Neural progenitor cell (in vitro differentiated cells): ENCODE measurements around the gene KCNK3. TPM values are rescaled to one million over a fixed set of nuclear protein-coding genes. Genes with fewer than 3 reads are reported as not detected.

Experiments used
- DNase-seq: peaks from one replicate; pipeline ENCODE4 v3.0.0-alpha.2; 2016; ENCODE audit warnings: low spot score
- H2AFZ ChIP-seq: fragments of 200-600 bp; sonication (generic); replicated peaks from 2 replicates; pipeline ENCODE4 v1.6.1; 2016; ENCODE audit warnings: antibody characterized with exemption
- H3F3A ChIP-seq: fragments of 200-600 bp; sonication (generic); 2 replicates; pipeline ENCODE4 v1.6.1; 2016; ENCODE audit warnings: antibody characterized with exemption, low read depth
- H3K27ac ChIP-seq: fragments of 200-600 bp; sonication (generic); 2 replicates; pipeline ENCODE4 v1.5.1; 2016; ENCODE audit warnings: mild to moderate bottlenecking
- H3K27me3 ChIP-seq: fragments of 200-600 bp; sonication (generic); 2 replicates; pipeline ENCODE4 v1.6.1; 2016; ENCODE audit warnings: mild to moderate bottlenecking, moderate library complexity
- H3K36me3 ChIP-seq: fragments of 200-600 bp; sonication (generic); 2 replicates; pipeline ENCODE4 v1.5.1; 2016
- H3K4me1 ChIP-seq: fragments of 200-600 bp; sonication (generic); 2 replicates; pipeline ENCODE4 v1.6.1; 2016; ENCODE audit warnings: mixed run types
- H3K4me2 ChIP-seq: fragments of 200-600 bp; sonication (generic); 2 replicates; pipeline ENCODE4 v1.6.1; 2016
- H3K4me3 ChIP-seq: fragments of 200-600 bp; sonication (generic); 2 replicates; pipeline ENCODE4 v1.5.1; 2016
- H3K79me2 ChIP-seq: fragments of 200-600 bp; sonication (generic); 2 replicates; pipeline ENCODE4 v1.6.1; 2016; ENCODE audit warnings: low read depth
- H3K9ac ChIP-seq: fragments of 200-600 bp; sonication (generic); 2 replicates; pipeline ENCODE4 v1.6.1; 2016
- H3K9me3 ChIP-seq: fragments of 200-600 bp; sonication (generic); 2 replicates; pipeline ENCODE4 v1.5.1; 2016; ENCODE audit warnings: low read depth
- H4K20me1 ChIP-seq: fragments of 200-600 bp; sonication (generic); 2 replicates; pipeline ENCODE4 v1.6.1; 2016; ENCODE audit warnings: low read depth
- H3K27ac Mint-ChIP-seq: 3 replicates; pipeline ENCODE4 v1.8.0; 2021; ENCODE audit warnings: mixed read lengths
- H3K27me3 Mint-ChIP-seq: 2 replicates; pipeline ENCODE4 v1.8.0; 2022; ENCODE audit warnings: low read depth, mild to moderate bottlenecking, inconsistent platforms, moderate library complexity, mixed read lengths; ENCODE audit not compliant: insufficient read depth
- H3K36me3 Mint-ChIP-seq: 3 replicates; pipeline ENCODE4 v1.8.0; 2021; ENCODE audit warnings: mixed read lengths
- H3K4me1 Mint-ChIP-seq: 3 replicates; pipeline ENCODE4 v1.8.0; 2021; ENCODE audit warnings: mixed read lengths
- H3K4me3 Mint-ChIP-seq: 3 replicates; pipeline ENCODE4 v1.8.0; 2021; ENCODE audit warnings: mild to moderate bottlenecking, moderate library complexity, mixed read lengths
- H3K9me3 Mint-ChIP-seq: 3 replicates; pipeline ENCODE4 v1.8.0; 2020; ENCODE audit warnings: mixed read lengths
- EZH2 ChIP-seq: fragments of 200-600 bp; sonication (generic); IDR thresholded peaks from 2 replicates; pipeline ENCODE4 v1.6.1; 2017; ENCODE audit warnings: antibody characterized with exemption, mild to moderate bottlenecking, moderate library complexity
- EZH2phosphoT487 ChIP-seq: fragments of 200-600 bp; sonication (generic); IDR thresholded peaks from 2 replicates; pipeline ENCODE4 v1.6.1; 2017; ENCODE audit warnings: antibody characterized with exemption
- total RNA-seq: library from RNA; depleted of rRNA; stranded (reverse); fragments of >200 nt; gene quantifications from 2 replicates; pipeline ENCODE4 v1.2.3, GENCODE V29; 2015; ENCODE audit warnings: low replicate concordance
- TF ChIP-seq, protein P1 (sequence below): fragments of 200-600 bp; sonication (generic); IDR thresholded peaks from 2 replicates; pipeline ENCODE4 v1.5.1; 2017; ENCODE audit warnings: antibody characterized with exemption, mild to moderate bottlenecking

Gene KCNK3
- total RNA-seq, 1 donor from 2014 or later: not detected

DNA sequence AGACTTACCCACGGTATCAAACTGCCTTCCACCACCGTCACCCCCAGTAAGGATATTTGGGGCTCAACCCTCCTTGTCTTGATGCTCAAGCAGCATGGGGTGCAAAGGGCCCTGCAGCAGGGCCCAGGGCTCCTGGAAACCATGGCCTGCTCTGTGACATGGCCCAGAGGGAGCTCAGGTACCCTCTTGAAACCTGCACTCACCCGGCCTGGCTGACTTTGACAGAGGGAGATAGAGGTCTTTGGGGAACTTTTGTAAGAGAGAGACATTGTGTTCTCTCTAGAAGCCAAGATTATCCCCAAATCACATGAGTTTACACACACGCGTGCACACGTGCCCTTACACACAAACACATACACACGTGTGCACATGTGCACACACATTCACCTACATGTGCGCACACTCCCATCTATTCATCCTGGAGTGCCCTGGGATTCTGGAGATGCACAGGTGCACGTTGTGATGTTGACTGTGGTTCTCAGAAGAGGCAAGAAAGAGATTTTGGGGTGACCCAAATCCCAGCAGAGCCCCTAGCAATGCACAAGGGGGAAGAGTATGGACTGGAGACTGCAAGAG lies 19.6 kb upstream of the KCNK3 start:
- peaks cover 10% of the 10 kb centered on the region for H3K9me3 Mint-ChIP-seq

DNA sequence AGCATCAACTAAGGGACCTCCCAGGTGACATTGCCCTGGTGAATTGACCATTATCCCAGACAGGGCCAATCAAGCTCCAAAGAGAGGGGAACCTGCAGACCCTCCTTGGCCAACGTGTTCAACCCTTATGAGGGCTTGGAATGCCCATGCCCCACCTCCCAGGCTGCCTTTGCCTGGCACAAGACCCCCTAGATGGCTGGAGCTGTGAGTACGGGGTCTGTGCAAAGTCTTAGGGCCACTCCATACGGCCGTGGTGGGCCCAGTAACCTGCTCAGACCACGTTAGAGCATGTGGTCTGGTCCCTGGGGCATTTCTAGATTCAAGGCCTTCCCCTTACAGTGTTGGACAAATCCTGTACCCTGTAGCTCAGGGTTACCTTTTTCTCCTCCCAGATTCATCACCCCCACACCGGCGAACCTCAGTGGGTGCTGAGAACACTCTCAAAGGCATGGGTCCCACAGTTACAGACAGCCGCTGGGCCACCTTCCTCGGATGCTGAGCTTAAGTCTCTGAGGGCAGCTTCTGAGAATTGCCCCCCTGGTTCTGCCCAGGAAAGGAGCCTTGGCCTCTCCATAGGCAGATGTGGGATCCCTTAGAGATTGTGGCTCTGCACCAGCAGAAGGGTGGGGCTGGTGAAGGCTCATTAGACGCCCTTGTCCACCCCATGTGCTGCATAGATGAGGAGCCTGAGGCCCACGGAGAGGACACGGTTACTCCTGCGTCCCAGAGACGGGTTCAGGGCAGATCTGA lies 18.3 kb upstream of the KCNK3 start:
- TF ChIP-seq EZH2 (no peak), EZH2phosphoT487 (no peak)
- TF ChIP-seq, protein P1, sequence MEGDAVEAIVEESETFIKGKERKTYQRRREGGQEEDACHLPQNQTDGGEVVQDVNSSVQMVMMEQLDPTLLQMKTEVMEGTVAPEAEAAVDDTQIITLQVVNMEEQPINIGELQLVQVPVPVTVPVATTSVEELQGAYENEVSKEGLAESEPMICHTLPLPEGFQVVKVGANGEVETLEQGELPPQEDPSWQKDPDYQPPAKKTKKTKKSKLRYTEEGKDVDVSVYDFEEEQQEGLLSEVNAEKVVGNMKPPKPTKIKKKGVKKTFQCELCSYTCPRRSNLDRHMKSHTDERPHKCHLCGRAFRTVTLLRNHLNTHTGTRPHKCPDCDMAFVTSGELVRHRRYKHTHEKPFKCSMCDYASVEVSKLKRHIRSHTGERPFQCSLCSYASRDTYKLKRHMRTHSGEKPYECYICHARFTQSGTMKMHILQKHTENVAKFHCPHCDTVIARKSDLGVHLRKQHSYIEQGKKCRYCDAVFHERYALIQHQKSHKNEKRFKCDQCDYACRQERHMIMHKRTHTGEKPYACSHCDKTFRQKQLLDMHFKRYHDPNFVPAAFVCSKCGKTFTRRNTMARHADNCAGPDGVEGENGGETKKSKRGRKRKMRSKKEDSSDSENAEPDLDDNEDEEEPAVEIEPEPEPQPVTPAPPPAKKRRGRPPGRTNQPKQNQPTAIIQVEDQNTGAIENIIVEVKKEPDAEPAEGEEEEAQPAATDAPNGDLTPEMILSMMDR: no peak
- H4K20me1 ChIP-seq: no peaks in the 10 kb centered on the region

More for the DNA sequence above, 19.6 kb upstream of the KCNK3 start:
- no peaks in the 10 kb centered on the region for H3K27me3 ChIP-seq
- H3K4me2 ChIP-seq: no peak overlapping the region
- H3K9ac ChIP-seq: no peak overlapping the region
- H3K36me3 ChIP-seq: no peaks in the 10 kb centered on the region
- H3K79me2 ChIP-seq: no peaks in the 10 kb centered on the region
- no peaks in the 10 kb centered on the region for H4K20me1 ChIP-seq
- no peaks in the 10 kb centered on the region for H3K9me3 ChIP-seq
- no peak overlapping the region for H3K4me3 Mint-ChIP-seq
- H3F3A ChIP-seq: no peaks in the 10 kb centered on the region
- TF ChIP-seq, protein P1: no peak
- TF ChIP-seq EZH2 (no peak), EZH2phosphoT487 (no peak)
- peaks cover 7% of the 10 kb centered on the region for H3K4me1 Mint-ChIP-seq
- no peak overlapping the region for H3K4me3 ChIP-seq
- no peak overlapping the region for H3K27ac ChIP-seq
- no peak for DNase-seq
- H3K4me1 ChIP-seq: peaks cover 4% of the 10 kb centered on the region
- no peak overlapping the region for H3K27ac Mint-ChIP-seq
- no peak overlapping the region for H2AFZ ChIP-seq
- H3K27me3 Mint-ChIP-seq: peaks cover 5% of the 10 kb centered on the region
- H3K36me3 Mint-ChIP-seq: no peaks in the 10 kb centered on the region

DNA sequence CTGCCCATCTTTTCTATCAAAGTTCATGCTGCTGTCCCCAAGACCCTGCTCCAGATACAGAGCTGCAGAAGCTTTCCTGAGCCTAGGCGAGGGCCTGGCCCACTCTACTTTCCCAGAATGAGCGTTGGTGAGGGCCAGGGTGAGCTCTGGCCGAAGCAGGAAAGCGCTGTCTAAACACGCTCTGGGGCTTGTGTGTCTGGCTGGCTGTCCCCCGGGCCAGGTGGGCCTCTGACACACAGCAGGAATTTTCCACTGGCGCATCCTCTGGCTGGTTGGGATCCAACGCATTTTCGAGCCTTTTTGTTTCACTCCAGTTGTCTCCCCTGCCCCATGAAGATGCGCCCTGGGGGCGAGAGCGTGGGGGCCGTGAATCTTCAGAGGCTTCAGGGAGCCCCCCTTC lies 17.8 kb upstream of the KCNK3 start:
- Histone ChIP-seq H3K79me2 (no peaks in the 10 kb centered on the region), H3F3A (no peaks in the 10 kb centered on the region), H3K27ac (no peak overlapping the region), H3K36me3 (no peaks in the 10 kb centered on the region), H3K27me3 (peaks cover 4% of the 10 kb centered on the region), H3K4me1 (peaks cover 4% of the 10 kb centered on the region), H2AFZ (no peak overlapping the region), H4K20me1 (no peaks in the 10 kb centered on the region), H3K4me3 (no peak overlapping the region), H3K4me2 (no peak overlapping the region), H3K9me3 (no peaks in the 10 kb centered on the region), H3K9ac (no peak overlapping the region)
- Mint-ChIP-seq H3K4me1 (peaks cover 7% of the 10 kb centered on the region), H3K36me3 (no peaks in the 10 kb centered on the region), H3K27ac (no peak overlapping the region), H3K27me3 (peaks cover 4% of the 10 kb centered on the region), H3K9me3 (peaks cover 14% of the 10 kb centered on the region), H3K4me3 (no peak overlapping the region)
- no peak for TF ChIP-seq EZH2phosphoT487
- no peak for DNase-seq

More for the DNA sequence above, 18.3 kb upstream of the KCNK3 start:
- no peak overlapping the region for H3K27ac Mint-ChIP-seq
- no peaks in the 10 kb centered on the region for H3K79me2 ChIP-seq
- no peaks in the 10 kb centered on the region for H3F3A ChIP-seq
- DNase-seq: no peak
- no peaks in the 10 kb centered on the region for H3K9me3 ChIP-seq
- peaks cover 4% of the 10 kb centered on the region for H3K4me1 ChIP-seq
- peaks cover 14% of the 10 kb centered on the region for H3K9me3 Mint-ChIP-seq
- no peaks in the 10 kb centered on the region for H3K36me3 ChIP-seq
- no peak overlapping the region for H3K4me3 Mint-ChIP-seq
- H3K36me3 Mint-ChIP-seq: no peaks in the 10 kb centered on the region
- no peak overlapping the region for H3K27ac ChIP-seq
- H2AFZ ChIP-seq: no peak overlapping the region
- H3K9ac ChIP-seq: no peak overlapping the region
- no peak overlapping the region for H3K4me3 ChIP-seq
- peaks cover 4% of the 10 kb centered on the region for H3K27me3 ChIP-seq
- no peak overlapping the region for H3K4me2 ChIP-seq
- peaks cover 2% of the 10 kb centered on the region for H3K27me3 Mint-ChIP-seq
- H3K4me1 Mint-ChIP-seq: peaks cover 7% of the 10 kb centered on the region
